NB4 (cell line): ENCODE data around the gene SATB2.

ENCODE experiments used
- CTCF ChIP-seq: IDR thresholded peaks from one replicate; pipeline ENCODE4 v1.5.1; 2012; ENCODE audit warnings: low read depth, low read length
- POLR2A ChIP-seq: IDR thresholded peaks from 2 replicates; pipeline ENCODE4 v1.6.1; 2011; ENCODE audit warnings: mild to moderate bottlenecking; ENCODE audit not compliant: insufficient read length; ENCODE audit errors: extremely low read depth

GRCh38 chr2:199430214-199430613, 27.5 kb downstream of the SATB2 start:
- TF ChIP-seq CTCF (no peak), POLR2A (no peak)
